SK-N-SH treated with all-trans-retinoic acid at 6 μM for 48 hours (cell line): ENCODE results near the gene ROMO1.

Experiments
- ATAC-seq: fragments of 200-7000 bp; cut with Tn5 transposase; 3 replicates; pipeline ENCODE4 v1.9.1; 2020; ENCODE audit warnings: mild to moderate bottlenecking, moderate library complexity
- ARNTL ChIP-seq: fragments of 450-650 bp; formaldehyde crosslinking; IDR thresholded peaks from 2 replicates; pipeline ENCODE4 v1.5.0; 2020; ENCODE audit warnings: low read depth, mild to moderate bottlenecking, moderate library complexity, borderline replicate concordance
- BACH2 ChIP-seq: fragments of 250-450 bp; sonication (Bioruptor Pico); IDR thresholded peaks from 2 replicates; pipeline ENCODE4 v1.9.0; 2021; ENCODE audit warnings: mild to moderate bottlenecking, borderline replicate concordance
- CREB5 ChIP-seq: fragments of 250-450 bp; sonication (Bioruptor Pico); IDR thresholded peaks from 2 replicates; pipeline ENCODE4 v1.5.1; 2020; ENCODE audit warnings: low read depth, mild to moderate bottlenecking, moderate library complexity
- ESRRG ChIP-seq: fragments of 250-450 bp; sonication (Bioruptor Pico); IDR thresholded peaks from 2 replicates; pipeline ENCODE4 v1.6.1; 2021; ENCODE audit warnings: mild to moderate bottlenecking
- GLIS3 ChIP-seq: fragments of 250-450 bp; sonication (Bioruptor Pico); IDR thresholded peaks from 2 replicates; pipeline ENCODE4 v1.5.0; 2020; ENCODE audit warnings: mild to moderate bottlenecking, moderate library complexity
- ISL1 ChIP-seq: fragments of 250-450 bp; sonication (Bioruptor Pico); IDR thresholded peaks from 2 replicates; pipeline ENCODE4 v2.1.2; 2022; ENCODE audit warnings: mild to moderate bottlenecking, moderate library complexity
- PATZ1 ChIP-seq: fragments of 250-450 bp; sonication (Bioruptor Pico); IDR thresholded peaks from 2 replicates; pipeline ENCODE4 v1.8.0; 2020; ENCODE audit warnings: mild to moderate bottlenecking, moderate library complexity, borderline replicate concordance
- POU6F1 ChIP-seq: fragments of 250-450 bp; sonication (Bioruptor Pico); IDR thresholded peaks from 2 replicates; pipeline ENCODE4 v1.8.0; 2021; ENCODE audit warnings: low read depth, mild to moderate bottlenecking, moderate library complexity, borderline replicate concordance
- PPARA ChIP-seq: fragments of 250-450 bp; sonication (Bioruptor Pico); IDR thresholded peaks from 2 replicates; pipeline ENCODE4 v1.5.0; 2020; ENCODE audit warnings: mild to moderate bottlenecking, borderline replicate concordance
- RARB ChIP-seq: fragments of 250-450 bp; sonication (Bioruptor Pico); IDR thresholded peaks from 2 replicates; pipeline ENCODE4 v1.8.0; 2021; ENCODE audit warnings: mild to moderate bottlenecking, moderate library complexity
- SNAI2 ChIP-seq: fragments of 250-450 bp; sonication (Bioruptor Pico); IDR thresholded peaks from 2 replicates; pipeline ENCODE4 v1.5.0; 2020; ENCODE audit warnings: mild to moderate bottlenecking, moderate library complexity
- TCF4 ChIP-seq: fragments of 250-450 bp; sonication (Bioruptor Pico); IDR thresholded peaks from 2 replicates; pipeline ENCODE4 v1.8.0; 2021; ENCODE audit warnings: mild to moderate bottlenecking, moderate library complexity, borderline replicate concordance
- TOX ChIP-seq: fragments of 250-450 bp; sonication (Bioruptor Pico); IDR thresholded peaks from 2 replicates; pipeline ENCODE4 v1.8.0; 2021; ENCODE audit warnings: mild to moderate bottlenecking, moderate library complexity, borderline replicate concordance
- TSHZ2 ChIP-seq: fragments of 250-450 bp; sonication (Bioruptor Pico); IDR thresholded peaks from 2 replicates; pipeline ENCODE4 v1.5.0; 2020; ENCODE audit warnings: mild to moderate bottlenecking, moderate library complexity
- ZC3H10 ChIP-seq: fragments of 250-450 bp; sonication (Bioruptor Pico); IDR thresholded peaks from 2 replicates; pipeline ENCODE4 v1.5.1; 2021; ENCODE audit warnings: mild to moderate bottlenecking, moderate library complexity
- ZFP3 ChIP-seq: fragments of 250-450 bp; sonication (Bioruptor Pico); IDR thresholded peaks from 2 replicates; pipeline ENCODE4 v1.5.0; 2020; ENCODE audit warnings: mild to moderate bottlenecking, moderate library complexity
- ZNF565 ChIP-seq: fragments of 450-650 bp; formaldehyde crosslinking; conservative IDR thresholded peaks from 2 replicates; pipeline ENCODE4 v1.5.0; 2020; ENCODE audit warnings: low read depth, mild to moderate bottlenecking, moderate library complexity
- ZNF8 ChIP-seq: fragments of 450-650 bp; formaldehyde crosslinking; IDR thresholded peaks from 2 replicates; pipeline ENCODE4 v1.5.0; 2020; ENCODE audit warnings: mild to moderate bottlenecking, moderate library complexity

Gene ROMO1

GRCh38 chr20:35653893-35654292, 45.3 kb upstream of the ROMO1 start:
- ATAC-seq, result no peak
- TF ChIP-seq GLIS3 (CRISPR knock-in tag), result no peak
- TF ChIP-seq POU6F1 (CRISPR knock-in tag), result no peak
- TF ChIP-seq ESRRG (CRISPR knock-in tag), result no peak
- no peak for TF ChIP-seq ZNF8 (CRISPR knock-in tag)
- TF ChIP-seq RARB (CRISPR knock-in tag), result no peak
- TF ChIP-seq ZFP3 (CRISPR knock-in tag), result no peak

- no peak for TF ChIP-seq PATZ1
- no peak for TF ChIP-seq TSHZ2 (CRISPR knock-in tag)
- no peak for TF ChIP-seq ESRRG (CRISPR knock-in tag)
- ATAC-seq, result no peak
Measured at GRCh38 chr20:35654415-35654814, 44.8 kb upstream of the ROMO1 start.

- TF ChIP-seq CREB5 (no peak), POU6F1 (CRISPR knock-in tag) (no peak), TCF4 (CRISPR knock-in tag) (no peak), ZNF565 (CRISPR knock-in tag) (no peak), PPARA (CRISPR knock-in tag) (no peak), BACH2 (no peak), TOX (CRISPR knock-in tag) (no peak), ESRRG (CRISPR knock-in tag) (no peak), TSHZ2 (CRISPR knock-in tag) (no peak), ISL1 (CRISPR knock-in tag) (no peak), PATZ1 (no peak), ZC3H10 (no peak), GLIS3 (CRISPR knock-in tag) (no peak), RARB (CRISPR knock-in tag) (no peak), ARNTL (no peak), ZNF8 (CRISPR knock-in tag) (no peak), SNAI2 (CRISPR knock-in tag) (no peak)
Measured at GRCh38 chr20:35657271-35657670, 41.9 kb upstream of the ROMO1 start.

More at GRCh38 chr20:35657271-35657670, 41.9 kb upstream of the ROMO1 start:
- ATAC-seq, result no peak
